ENCODE results near the gene FEM1C.

DNA sequence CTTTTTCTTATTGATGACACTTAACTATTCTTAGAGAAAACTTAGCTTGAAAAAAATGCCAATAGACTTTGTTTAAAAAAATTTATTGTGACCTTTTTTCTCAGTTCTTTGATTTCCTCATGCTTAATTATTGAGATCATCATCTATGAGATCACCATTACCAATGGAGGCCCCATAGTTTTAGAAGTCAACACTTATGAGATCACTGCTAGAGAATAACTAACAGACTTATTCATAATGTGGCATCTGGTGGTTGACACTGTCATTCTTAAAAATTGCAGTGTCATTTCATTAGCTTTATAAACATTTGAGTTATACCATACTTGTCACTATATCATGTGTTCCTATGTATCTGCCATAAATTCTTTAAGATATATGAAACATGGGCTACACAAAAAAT is 14.9 kb upstream of the FEM1C start:
- TF ChIP-seq EZH2phosphoT487 (IDR thresholded peaks at IDR 0.05; ENCODE audit: borderline replicate concordance): no peak
- TF ChIP-seq, protein P1, sequence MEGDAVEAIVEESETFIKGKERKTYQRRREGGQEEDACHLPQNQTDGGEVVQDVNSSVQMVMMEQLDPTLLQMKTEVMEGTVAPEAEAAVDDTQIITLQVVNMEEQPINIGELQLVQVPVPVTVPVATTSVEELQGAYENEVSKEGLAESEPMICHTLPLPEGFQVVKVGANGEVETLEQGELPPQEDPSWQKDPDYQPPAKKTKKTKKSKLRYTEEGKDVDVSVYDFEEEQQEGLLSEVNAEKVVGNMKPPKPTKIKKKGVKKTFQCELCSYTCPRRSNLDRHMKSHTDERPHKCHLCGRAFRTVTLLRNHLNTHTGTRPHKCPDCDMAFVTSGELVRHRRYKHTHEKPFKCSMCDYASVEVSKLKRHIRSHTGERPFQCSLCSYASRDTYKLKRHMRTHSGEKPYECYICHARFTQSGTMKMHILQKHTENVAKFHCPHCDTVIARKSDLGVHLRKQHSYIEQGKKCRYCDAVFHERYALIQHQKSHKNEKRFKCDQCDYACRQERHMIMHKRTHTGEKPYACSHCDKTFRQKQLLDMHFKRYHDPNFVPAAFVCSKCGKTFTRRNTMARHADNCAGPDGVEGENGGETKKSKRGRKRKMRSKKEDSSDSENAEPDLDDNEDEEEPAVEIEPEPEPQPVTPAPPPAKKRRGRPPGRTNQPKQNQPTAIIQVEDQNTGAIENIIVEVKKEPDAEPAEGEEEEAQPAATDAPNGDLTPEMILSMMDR (conservative IDR thresholded peaks at IDR 0.05; ENCODE audit: low read length): no peak
